Measurements from ENCODE around the gene NUP85.

- no peak for TF ChIP-seq POLR2A (IDR thresholded peaks at IDR 0.05; ENCODE audit: low read depth, low read length)
- no peak for TF ChIP-seq TAF1 (IDR thresholded peaks at IDR 0.05; ENCODE audit: borderline replicate concordance, low read depth, low read length)
- TF ChIP-seq POLR2AphosphoS5 (IDR thresholded peaks at IDR 0.05; ENCODE audit: low read depth, low read length): no peak
Measured at GRCh38 chr17:75176625-75177024, 28.9 kb upstream of the NUP85 start.

Measured in GM12892 (cell line).